OCI-LY1 (cell line): ENCODE measurements around the gene CLDN3.

Source experiments
- H2AFZ ChIP-seq: fragments of 200-600 bp; sonication (generic), shearing (Covaris generic); 2 replicates; pipeline ENCODE4 v1.6.0; 2014; ENCODE audit warnings: antibody characterized with exemption, mild to moderate bottlenecking, low read length
- H3F3A ChIP-seq: fragments of 200-600 bp; sonication (generic), shearing (Covaris generic); 2 replicates; pipeline ENCODE4 v1.6.0; 2014; ENCODE audit warnings: mild to moderate bottlenecking, antibody characterized with exemption, low read length, moderate library complexity; ENCODE audit not compliant: insufficient read depth
- H3K27ac ChIP-seq: fragments of 200-600 bp; sonication (generic); 2 replicates; pipeline ENCODE4 v1.5.1; 2014; ENCODE audit warnings: low read length, mixed run types, mild to moderate bottlenecking, low read depth; ENCODE audit not compliant: poor library complexity, severe bottlenecking
- H3K27me3 ChIP-seq: fragments of 200-600 bp; sonication (generic); 2 replicates; pipeline ENCODE4 v1.6.0; 2014; ENCODE audit warnings: antibody characterized with exemption, mild to moderate bottlenecking, low read length, moderate library complexity; ENCODE audit not compliant: insufficient read depth
- H3K36me3 ChIP-seq: fragments of 200-600 bp; sonication (generic); 2 replicates; pipeline ENCODE4 v1.6.1; 2014; ENCODE audit warnings: mild to moderate bottlenecking, antibody characterized with exemption, low read length, moderate library complexity, mixed read lengths; ENCODE audit not compliant: insufficient read depth
- H3K4me1 ChIP-seq: fragments of 200-600 bp; sonication (generic); 2 replicates; pipeline ENCODE4 v1.5.1; 2014; ENCODE audit warnings: mild to moderate bottlenecking, low read length, moderate library complexity; ENCODE audit not compliant: insufficient read depth, severe bottlenecking
- H3K4me2 ChIP-seq: fragments of 200-600 bp; sonication (generic), shearing (Covaris generic); 2 replicates; pipeline ENCODE4 v1.6.1; 2014; ENCODE audit warnings: low read length
- H3K4me3 ChIP-seq: fragments of 200-600 bp; sonication (generic); 2 replicates; pipeline ENCODE4 v1.5.1; 2014; ENCODE audit warnings: low read length, low read depth, mild to moderate bottlenecking, mixed read lengths; ENCODE audit not compliant: poor library complexity, severe bottlenecking
- H3K79me2 ChIP-seq: fragments of 200-600 bp; shearing (Covaris generic); 2 replicates; pipeline ENCODE4 v1.6.1; 2016; ENCODE audit warnings: mixed run types, low read length, mixed read lengths; ENCODE audit not compliant: insufficient read depth
- H3K9ac ChIP-seq: fragments of 200-600 bp; sonication (generic), shearing (Covaris generic); 2 replicates; pipeline ENCODE4 v1.6.1; 2014; ENCODE audit warnings: mild to moderate bottlenecking, low read length, mixed read lengths
- H3K9me2 ChIP-seq: fragments of 200-600 bp; sonication (generic), shearing (Covaris generic); 2 replicates; pipeline ENCODE4 v1.6.1; 2014; ENCODE audit warnings: low read depth, mild to moderate bottlenecking, low read length, mixed read lengths
- H3K9me3 ChIP-seq: fragments of 200-600 bp; shearing (Covaris generic); 2 replicates; pipeline ENCODE4 v1.6.1; 2014; ENCODE audit warnings: low read length, mixed read lengths
- H4K20me1 ChIP-seq: fragments of 200-600 bp; sonication (generic), shearing (Covaris generic); 2 replicates; pipeline ENCODE4 v1.6.0; 2016; ENCODE audit warnings: mild to moderate bottlenecking, low read length; ENCODE audit not compliant: insufficient read depth
- EZH2 ChIP-seq: fragments of 200-600 bp; sonication (generic), shearing (Covaris generic); IDR thresholded peaks from 2 replicates; pipeline ENCODE4 v1.8.0; 2017; ENCODE audit warnings: borderline replicate concordance, mixed run types, mild to moderate bottlenecking, antibody characterized with exemption, low read length, moderate library complexity, mixed read lengths
- TF ChIP-seq, protein P1 (sequence below): fragments of 200-600 bp; sonication (generic), shearing (Covaris generic); IDR thresholded peaks from 2 replicates; pipeline ENCODE4 v1.5.1; 2017; ENCODE audit warnings: mild to moderate bottlenecking, antibody characterized with exemption, low read length, moderate library complexity, mixed read lengths

The CLDN3 gene

DNA sequence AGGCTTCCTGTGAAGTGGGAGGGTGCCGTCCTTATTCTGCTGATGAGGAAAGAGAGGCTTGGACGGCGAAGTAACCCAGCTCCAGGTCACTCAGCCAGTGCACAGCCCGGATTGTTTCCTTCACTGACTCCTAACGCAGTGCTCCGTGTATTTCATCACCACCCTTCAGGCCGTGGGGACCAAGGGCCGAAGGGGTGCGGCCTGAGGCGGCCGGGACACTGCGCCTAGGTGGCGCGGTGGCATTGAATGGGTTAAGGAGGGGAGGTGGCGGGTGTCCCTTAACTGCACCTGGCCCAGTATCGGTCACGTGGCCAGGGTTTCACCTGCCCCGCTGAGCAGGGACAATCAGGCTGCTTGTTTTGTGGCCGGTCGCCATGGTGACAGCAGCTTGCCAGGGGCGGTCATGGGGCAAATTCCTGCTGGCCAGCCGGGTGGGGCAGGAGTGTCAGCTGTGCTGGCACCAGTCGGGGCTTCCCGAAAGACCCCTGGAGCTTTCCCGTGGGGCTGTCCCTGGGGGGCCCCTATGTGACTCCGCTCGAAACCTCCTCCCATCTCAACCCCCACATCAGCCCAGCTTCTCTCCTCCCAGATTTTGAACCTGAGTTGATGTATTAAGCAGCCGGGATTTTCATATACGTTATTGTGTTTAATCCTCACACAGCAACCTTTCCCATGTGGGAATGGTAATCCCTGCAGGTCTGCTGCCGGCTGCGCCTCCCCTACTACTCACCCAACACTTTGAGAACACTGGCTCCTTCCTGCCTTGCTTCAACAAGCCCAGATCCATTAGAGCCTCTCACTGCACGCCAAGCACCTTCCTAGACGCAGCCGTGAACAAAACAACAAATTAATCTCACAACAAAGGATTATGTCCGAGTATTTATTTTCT, 27.1 kb downstream of the CLDN3 start:
- no peak overlapping the region for H3K27ac ChIP-seq
- no peaks in the 10 kb centered on the region for H3K36me3 ChIP-seq
- no peaks in the 10 kb centered on the region for H3K27me3 ChIP-seq
- peaks cover 16% of the 10 kb centered on the region for H3K4me1 ChIP-seq
- no peaks in the 10 kb centered on the region for H3K9me2 ChIP-seq
- no peak overlapping the region for H3K4me3 ChIP-seq
- no peak overlapping the region for H3K9ac ChIP-seq
- H3K4me2 ChIP-seq: peak overlapping the region; percentile 10; the same call in 1 of the 2 replicates
- TF ChIP-seq, protein P1, sequence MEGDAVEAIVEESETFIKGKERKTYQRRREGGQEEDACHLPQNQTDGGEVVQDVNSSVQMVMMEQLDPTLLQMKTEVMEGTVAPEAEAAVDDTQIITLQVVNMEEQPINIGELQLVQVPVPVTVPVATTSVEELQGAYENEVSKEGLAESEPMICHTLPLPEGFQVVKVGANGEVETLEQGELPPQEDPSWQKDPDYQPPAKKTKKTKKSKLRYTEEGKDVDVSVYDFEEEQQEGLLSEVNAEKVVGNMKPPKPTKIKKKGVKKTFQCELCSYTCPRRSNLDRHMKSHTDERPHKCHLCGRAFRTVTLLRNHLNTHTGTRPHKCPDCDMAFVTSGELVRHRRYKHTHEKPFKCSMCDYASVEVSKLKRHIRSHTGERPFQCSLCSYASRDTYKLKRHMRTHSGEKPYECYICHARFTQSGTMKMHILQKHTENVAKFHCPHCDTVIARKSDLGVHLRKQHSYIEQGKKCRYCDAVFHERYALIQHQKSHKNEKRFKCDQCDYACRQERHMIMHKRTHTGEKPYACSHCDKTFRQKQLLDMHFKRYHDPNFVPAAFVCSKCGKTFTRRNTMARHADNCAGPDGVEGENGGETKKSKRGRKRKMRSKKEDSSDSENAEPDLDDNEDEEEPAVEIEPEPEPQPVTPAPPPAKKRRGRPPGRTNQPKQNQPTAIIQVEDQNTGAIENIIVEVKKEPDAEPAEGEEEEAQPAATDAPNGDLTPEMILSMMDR: no peak
- TF ChIP-seq EZH2: no peak
- no peaks in the 10 kb centered on the region for H3F3A ChIP-seq
- no peaks in the 10 kb centered on the region for H3K79me2 ChIP-seq
- no peaks in the 10 kb centered on the region for H4K20me1 ChIP-seq
- no peaks in the 10 kb centered on the region for H3K9me3 ChIP-seq
- H2AFZ ChIP-seq: no peak overlapping the region

DNA sequence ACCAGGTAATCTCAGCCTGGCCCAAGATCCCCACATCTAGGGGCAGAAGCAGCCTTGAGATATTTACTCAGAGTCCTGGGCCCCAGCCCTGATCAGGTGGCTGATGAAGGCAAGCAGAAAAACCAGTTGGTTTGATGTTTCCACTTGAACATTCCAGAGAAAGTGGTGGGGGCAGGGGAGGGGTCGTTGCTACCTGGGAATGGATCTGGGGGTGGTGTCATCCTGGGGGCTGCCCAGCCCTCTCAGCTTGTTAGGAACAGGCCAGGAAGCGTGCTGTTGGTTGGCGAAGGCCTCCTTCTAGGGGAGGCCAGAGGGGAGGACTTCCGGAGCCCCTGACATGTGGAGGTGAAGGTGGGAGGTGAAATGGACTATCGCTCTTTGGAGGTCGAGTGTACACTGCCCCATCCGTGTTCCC, 27.7 kb downstream of the CLDN3 start:
- Histone ChIP-seq H3K27ac (no peak overlapping the region), H3F3A (no peaks in the 10 kb centered on the region), H3K27me3 (no peaks in the 10 kb centered on the region), H4K20me1 (no peaks in the 10 kb centered on the region), H3K4me3 (no peak overlapping the region), H3K4me2 (peak overlapping the region; percentile 10; the same call in 1 of the 2 replicates), H3K9me2 (no peaks in the 10 kb centered on the region), H3K9ac (no peak overlapping the region), H3K9me3 (no peaks in the 10 kb centered on the region), H3K4me1 (peaks cover 22% of the 10 kb centered on the region), H3K36me3 (peaks cover 5% of the 10 kb centered on the region), H3K79me2 (no peaks in the 10 kb centered on the region), H2AFZ (no peak overlapping the region)
- TF ChIP-seq, protein P1: no peak
- no peak for TF ChIP-seq EZH2

DNA sequence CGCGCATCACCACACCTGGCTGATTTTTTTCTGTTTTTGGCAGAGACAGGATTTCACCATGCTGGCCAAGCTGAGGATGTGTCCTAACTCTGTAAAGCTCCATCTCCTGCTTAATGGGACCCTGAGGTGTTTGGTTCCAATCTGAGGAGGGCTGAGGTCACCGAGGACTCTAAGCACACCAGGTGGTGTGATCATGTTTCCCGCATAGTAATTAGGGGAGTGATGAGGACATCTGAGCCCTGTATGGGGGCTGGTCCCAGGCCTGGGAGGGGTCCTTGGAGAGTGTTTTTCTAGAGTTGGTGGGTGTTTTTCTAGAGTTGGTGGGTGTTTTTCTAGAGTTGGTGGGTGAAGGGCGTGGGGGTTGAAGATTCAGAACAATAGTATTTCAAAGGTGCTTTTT, 28.5 kb downstream of the CLDN3 start:
- Histone ChIP-seq H3K9ac (no peak overlapping the region), H3K27me3 (no peaks in the 10 kb centered on the region), H3K79me2 (no peaks in the 10 kb centered on the region), H3K4me2 (no peak overlapping the region), H3K9me3 (no peaks in the 10 kb centered on the region), H3K36me3 (peaks cover 12% of the 10 kb centered on the region), H3K9me2 (no peaks in the 10 kb centered on the region), H4K20me1 (no peaks in the 10 kb centered on the region), H2AFZ (no peak overlapping the region), H3K4me3 (no peak overlapping the region), H3K4me1 (peaks cover 22% of the 10 kb centered on the region), H3K27ac (no peak overlapping the region), H3F3A (no peaks in the 10 kb centered on the region)
- TF ChIP-seq, protein P1: no peak
- TF ChIP-seq EZH2: no peak
